HG02970 (cell line): Measurements from ENCODE around the gene RNLS.
"Not testable (repeated sequence)": the region's sequence is repeated elsewhere in the genome, so short reads cannot be mapped to it uniquely, and the experiment has no call there.

ENCODE experiments used
- ATAC-seq: cut with Tn5 transposase; IDR thresholded peaks from one replicate; pipeline ENCODE4 v1.9.1; 2021; ENCODE audit warnings: mild to moderate bottlenecking, moderate library complexity, moderate number of reproducible peaks; ENCODE audit not compliant: unreplicated experiment, low FRiP score

Gene RNLS

DNA sequence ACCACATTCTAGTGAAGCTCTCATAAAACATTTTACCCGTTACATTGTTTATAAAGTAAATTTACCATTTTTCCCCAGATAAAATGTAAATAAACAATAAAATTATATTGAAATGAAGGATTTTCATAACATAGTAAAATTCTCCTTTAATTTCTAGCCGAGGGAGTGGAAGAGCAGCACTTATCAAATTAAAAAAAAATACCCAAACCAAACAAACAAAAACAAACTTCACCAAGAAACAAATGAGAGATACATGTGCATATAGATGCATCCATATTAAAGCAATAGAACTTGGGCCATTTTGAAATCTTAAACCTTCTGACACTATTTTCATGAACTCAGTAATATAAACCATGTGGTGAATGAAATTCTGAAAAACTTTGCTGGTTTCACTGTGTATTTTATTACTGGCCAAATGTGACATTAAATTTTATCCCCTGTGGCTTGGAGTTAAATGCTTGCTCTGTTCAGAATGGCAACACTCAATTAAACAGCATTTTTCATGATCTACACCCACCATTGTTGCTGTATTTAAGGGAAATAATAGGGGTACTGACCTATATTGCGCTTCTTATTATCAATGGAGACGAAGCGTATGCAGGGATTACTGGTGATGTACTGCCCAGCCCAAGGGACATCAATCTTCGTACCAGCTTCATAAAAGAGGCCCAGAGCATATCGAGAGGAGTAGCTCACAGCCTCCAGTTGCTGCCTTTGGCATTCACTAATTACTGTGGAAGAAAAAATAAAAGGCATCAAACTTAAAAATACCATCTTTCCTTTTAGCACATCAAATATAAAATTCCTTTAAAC, 220.9 kb downstream of the RNLS start:
- ATAC-seq, result no peak

DNA sequence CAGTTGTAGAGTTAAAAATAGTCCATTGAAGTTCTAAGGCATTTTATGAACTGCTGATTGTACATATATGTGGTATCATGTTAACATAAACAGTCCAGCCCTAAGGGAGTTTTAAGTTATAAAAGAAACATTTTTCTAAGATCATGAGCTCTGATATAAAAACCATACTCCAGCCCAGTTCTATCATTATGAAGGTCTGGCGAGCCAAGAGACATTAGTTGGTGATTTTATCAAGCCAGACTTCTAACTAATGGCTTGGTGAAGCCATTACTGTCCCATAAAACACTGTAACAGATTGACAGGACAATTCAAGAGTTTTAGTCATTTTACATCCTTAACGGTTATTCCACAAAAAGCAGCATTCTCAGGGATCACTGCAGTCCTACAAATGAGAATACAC, 221.6 kb downstream of the RNLS start:
- no peak for ATAC-seq

- not testable (repeated sequence) for ATAC-seq
Observed at GRCh38 chr10:88355750-88356149, 227.4 kb downstream of the RNLS start.

DNA sequence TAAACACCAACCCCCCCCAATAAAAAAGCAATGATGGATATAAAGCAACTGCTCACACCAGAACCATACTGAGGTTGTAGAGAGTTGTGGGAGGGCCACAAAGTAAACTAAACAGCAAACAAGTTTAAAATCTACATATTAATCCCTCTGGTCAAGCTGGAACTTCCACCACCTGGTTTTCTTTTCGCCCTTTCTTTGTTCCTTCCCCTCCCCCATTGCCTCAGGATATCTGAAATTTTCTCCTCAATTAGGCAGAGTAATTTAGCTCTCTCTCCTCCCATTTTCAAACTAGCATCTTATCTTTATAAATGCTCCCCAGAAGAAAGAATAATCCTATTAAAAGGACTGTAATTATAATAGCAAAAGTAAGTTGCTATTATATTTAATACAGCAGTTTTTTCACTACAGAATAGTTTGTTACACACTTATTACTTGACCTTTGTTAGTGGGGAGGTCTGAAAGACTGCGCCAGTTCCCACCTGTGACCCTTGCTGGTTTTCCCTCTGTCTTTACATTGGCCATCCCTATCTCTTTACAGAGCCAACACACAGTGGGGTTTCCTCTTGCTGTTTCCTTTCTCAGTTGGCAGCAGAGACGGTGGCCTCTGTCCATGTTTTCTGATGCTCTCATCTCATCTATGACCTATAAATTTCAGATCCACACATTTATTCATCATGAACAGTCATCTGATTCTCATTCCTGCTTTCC, 235.4 kb downstream of the RNLS start:
- ATAC-seq, result no peak

- ATAC-seq, result no peak
Observed at GRCh38 chr10:88347022-88347421, 236.1 kb downstream of the RNLS start.

GRCh38 chr10:88346144-88346977, 236.8 kb downstream of the RNLS start:
- ATAC-seq, result no peak

DNA sequence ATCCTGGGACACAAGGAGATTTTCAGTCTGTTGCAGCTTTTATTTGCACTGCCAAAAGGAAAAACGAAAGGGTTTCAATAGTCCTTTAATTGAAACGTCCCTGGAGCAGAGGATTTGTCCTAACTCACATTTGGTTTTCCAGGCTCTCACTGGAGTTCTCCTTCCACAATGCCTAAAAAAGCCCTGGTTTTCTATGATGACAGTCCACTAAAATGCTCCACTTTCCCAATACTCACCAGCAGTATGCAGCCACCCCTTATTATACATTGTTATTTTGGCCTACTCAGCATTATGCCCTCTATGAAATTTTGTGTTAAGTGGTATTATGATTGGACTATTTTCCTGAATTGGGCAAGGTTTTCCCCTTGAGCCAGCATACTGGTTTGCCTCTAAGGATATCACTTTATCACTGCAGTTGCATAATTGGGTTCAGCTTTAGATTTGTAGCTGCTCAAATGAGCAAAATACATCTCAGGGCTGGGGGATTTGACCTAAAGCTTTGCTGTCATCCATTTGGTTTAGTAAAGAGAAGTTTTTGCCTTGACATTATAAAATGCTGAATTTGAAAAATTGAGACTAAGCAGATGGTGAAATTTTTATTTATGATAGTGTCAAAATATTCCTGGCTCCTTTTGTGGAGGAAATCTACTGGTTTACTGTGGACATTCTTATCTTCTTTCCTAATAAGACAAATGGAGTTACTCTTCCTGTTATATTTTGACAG, 239.2 kb downstream of the RNLS start:
- no peak for ATAC-seq

DNA sequence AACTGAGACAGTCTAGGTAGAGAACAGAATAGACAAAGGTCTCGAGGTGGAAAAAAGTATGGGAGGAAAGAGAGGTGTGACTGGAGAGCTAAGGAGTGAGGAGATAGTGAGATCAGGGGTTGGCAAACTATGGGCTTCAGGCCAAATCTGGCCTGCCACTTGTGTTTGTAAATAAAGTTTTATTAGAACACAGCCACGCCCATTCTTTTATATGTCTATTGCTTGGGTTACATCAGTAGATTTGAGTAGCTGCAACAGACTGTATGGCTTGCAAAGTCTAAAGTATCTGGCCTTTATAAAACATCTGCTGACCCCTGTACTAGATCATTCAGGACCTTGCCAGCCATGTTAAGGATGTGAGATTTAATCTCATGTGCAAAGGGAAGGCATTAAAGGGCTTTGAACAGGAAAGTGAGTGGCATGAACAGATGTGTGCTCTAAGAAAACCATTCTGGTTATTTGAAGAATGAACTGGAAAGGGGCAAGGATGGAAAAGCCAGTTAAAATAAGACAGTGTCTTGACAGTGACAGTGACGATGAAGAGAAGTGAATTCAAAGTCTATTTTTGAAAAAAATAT, 240.3 kb downstream of the RNLS start:
- ATAC-seq, result no peak

DNA sequence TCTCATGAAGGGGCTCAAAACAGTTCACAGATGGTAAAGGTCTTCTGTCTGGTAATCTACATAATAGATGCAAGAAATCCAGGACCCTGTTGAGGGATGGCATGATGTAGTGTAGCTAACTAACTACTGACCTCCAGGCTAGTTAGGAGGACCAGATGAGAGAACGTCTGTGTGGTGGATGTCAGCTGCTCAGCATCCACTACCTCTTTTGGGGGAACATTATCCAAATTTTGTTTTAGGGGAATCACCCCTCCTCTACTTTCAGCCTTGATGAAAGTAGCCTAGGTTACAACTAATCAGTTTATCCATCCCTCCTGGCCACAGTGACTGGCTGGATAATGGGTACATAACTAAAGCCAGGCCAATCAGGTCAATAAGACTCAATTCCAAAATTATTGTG, 246.0 kb downstream of the RNLS start:
- no peak for ATAC-seq

DNA sequence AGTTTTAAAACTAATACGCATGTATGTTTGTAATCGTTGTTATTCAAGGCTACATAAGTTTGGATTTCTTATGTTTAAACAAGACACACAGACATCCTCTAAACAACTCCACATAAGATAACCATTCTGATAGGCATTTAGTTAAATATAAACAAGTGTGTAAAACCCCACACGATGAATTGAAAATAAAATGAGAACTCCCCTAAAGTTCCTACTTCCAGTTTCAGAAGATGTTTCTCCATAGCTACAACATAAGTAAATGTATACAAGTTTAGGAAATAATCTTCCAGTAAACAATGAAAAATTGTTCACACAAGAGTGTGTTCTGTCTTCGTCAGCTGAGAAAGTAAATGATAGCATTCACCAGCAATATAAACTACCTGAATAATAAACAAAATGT, 246.8 kb downstream of the RNLS start:
- ATAC-seq, result no peak

DNA sequence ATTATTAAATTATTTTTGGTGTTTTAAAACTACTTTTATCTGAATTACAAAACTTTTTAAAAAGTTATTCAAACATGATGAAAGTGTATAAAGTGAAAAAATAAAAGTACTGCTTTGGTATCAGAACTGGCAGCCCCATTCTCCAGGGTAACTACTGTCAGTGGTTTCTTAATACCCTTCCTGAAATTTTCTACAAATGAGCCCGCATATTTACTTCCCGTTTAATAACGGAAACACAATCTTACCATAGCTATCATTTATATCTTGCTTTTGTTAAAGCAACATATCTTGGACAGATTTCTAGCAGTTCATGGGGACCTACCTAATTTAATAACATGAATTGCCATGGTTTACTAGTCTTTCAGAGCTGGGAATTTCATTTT, 249.9 kb downstream of the RNLS start:
- ATAC-seq, result no peak

GRCh38 chr10:88332503-88333247, 250.4 kb downstream of the RNLS start:
- no peak for ATAC-seq

- no peak for ATAC-seq
Observed at GRCh38 chr10:88330174-88330573, 252.9 kb downstream of the RNLS start.

DNA sequence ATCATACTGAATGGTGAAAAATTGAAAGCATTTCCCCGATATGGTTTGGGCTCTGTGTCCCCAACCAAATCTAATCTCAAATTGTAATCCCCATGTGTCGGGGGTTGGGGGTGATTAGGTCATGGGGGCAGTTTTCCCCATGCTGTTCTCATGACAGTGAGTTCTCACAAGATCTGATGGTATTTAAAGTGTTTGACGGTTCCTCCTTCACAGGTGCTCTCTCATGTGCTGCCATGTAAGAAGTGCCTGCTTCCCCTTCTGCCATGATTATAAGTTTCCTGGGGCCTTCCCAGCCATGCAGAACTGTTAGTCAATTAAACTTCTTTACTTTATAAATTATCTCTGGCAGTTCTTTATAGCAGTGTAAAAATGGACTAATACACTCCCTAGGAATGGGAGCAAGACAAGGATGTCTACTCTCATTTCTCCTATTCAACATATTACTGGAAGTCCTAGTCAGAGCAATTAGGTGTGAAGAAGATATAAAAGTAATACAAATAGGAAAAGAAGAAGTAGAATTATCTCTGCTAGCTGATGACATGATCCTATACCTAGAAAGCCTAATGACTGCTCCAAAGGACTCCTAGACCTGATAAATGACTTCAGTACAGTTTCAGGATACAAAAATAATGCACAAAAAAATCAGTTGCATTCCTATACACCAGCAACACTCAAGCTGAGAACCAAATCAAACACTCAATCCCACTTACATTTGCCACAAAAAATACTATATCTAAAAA, 260.6 kb downstream of the RNLS start:
- no peak for ATAC-seq

DNA sequence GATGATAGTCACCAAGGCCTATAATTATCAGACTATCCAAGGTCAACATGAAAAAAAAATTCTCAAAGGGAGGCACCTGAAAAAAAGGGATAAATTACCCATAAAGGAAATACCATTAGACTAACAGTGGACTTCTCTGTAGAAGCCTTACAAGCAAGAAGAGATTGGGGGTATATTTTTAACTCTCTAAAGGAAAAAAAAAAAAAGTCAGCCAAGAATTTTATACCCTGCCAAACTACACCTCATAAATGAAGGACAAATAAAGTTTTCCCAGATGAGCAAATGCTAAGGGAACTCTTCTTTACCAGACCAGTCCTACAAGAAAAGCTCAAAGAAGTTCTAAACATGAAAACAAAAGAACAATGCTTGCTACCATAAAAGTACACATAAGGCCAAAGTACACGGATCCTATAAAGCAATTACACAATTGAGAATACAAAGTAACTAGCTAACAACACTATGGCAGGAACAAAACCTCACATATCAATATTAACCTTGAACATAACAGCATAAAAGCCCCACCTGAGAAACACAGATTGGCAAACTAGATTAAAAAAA, 263.1 kb downstream of the RNLS start:
- no peak for ATAC-seq

- no peak for ATAC-seq
Observed at GRCh38 chr10:88318803-88319202, 264.3 kb downstream of the RNLS start.

DNA sequence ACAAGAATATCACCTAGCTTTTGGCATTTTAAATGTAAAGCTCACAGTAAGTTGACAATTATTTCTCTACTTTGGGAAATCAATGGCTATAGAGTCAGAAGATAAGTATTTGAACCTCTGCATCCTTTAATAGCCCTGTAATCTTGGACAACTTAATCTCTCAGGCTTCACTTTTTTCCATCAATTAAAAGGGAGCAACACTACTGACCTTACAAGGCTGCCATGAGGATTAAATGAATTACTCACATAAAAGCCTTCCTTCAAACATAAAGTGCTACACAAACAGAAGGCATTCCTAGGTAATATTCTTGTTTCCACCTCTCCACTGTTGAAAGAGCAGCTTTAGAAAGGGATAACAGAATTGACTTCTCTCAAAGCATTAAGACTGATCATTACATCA, 266.0 kb downstream of the RNLS start:
- no peak for ATAC-seq

GRCh38 chr10:88316292-88316861, 266.7 kb downstream of the RNLS start:
- ATAC-seq, result no peak
